D721Med (cell line): Measurements from ENCODE around the gene SUN5.
"Not testable (repeated sequence)": the region's sequence is repeated elsewhere in the genome, so short reads cannot be mapped to it uniquely, and the experiment has no call there.

Source experiments
- DNase-seq: peaks from one replicate; pipeline ENCODE4 v3.0.0; 2011; ENCODE audit warnings: low spot score; ENCODE audit not compliant: insufficient read length
- FAIRE-seq: peaks from 2 replicates; lab custom pipeline; 2011; peaks lifted over from hg19 to GRCh38; lab: Jason Lieb, UNC
- TF ChIP-seq, protein P1 (sequence below): IDR thresholded peaks from 2 replicates; pipeline ENCODE4 v1.5.1; 2012; ENCODE audit warnings: mild to moderate bottlenecking, control low read depth; ENCODE audit not compliant: insufficient read depth; ENCODE audit errors: missing control alignments

Gene SUN5

DNA sequence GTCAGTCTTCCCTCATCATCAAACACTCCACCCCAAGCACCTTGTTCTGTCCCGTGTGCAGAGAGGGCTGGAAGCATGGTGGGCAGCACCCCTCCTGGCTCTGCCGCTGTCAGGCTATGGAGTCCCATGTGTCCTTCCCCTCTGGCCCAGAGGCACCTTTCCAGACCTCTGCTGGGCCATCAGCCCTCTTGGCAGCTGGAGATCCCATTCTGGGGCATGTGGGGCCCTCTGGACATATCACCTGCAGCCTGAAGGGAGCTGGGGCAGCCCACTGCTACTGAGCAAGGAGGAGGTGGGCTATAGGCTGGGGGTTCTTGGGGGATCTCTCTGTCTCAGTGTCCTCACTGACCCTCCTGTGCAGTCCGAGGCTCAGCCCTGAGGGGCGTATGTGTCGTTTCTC is 42.2 kb downstream of the SUN5 start:
- DNase-seq = no peak
- TF ChIP-seq, protein P1, sequence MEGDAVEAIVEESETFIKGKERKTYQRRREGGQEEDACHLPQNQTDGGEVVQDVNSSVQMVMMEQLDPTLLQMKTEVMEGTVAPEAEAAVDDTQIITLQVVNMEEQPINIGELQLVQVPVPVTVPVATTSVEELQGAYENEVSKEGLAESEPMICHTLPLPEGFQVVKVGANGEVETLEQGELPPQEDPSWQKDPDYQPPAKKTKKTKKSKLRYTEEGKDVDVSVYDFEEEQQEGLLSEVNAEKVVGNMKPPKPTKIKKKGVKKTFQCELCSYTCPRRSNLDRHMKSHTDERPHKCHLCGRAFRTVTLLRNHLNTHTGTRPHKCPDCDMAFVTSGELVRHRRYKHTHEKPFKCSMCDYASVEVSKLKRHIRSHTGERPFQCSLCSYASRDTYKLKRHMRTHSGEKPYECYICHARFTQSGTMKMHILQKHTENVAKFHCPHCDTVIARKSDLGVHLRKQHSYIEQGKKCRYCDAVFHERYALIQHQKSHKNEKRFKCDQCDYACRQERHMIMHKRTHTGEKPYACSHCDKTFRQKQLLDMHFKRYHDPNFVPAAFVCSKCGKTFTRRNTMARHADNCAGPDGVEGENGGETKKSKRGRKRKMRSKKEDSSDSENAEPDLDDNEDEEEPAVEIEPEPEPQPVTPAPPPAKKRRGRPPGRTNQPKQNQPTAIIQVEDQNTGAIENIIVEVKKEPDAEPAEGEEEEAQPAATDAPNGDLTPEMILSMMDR = no peak
- FAIRE-seq = no peak

DNA sequence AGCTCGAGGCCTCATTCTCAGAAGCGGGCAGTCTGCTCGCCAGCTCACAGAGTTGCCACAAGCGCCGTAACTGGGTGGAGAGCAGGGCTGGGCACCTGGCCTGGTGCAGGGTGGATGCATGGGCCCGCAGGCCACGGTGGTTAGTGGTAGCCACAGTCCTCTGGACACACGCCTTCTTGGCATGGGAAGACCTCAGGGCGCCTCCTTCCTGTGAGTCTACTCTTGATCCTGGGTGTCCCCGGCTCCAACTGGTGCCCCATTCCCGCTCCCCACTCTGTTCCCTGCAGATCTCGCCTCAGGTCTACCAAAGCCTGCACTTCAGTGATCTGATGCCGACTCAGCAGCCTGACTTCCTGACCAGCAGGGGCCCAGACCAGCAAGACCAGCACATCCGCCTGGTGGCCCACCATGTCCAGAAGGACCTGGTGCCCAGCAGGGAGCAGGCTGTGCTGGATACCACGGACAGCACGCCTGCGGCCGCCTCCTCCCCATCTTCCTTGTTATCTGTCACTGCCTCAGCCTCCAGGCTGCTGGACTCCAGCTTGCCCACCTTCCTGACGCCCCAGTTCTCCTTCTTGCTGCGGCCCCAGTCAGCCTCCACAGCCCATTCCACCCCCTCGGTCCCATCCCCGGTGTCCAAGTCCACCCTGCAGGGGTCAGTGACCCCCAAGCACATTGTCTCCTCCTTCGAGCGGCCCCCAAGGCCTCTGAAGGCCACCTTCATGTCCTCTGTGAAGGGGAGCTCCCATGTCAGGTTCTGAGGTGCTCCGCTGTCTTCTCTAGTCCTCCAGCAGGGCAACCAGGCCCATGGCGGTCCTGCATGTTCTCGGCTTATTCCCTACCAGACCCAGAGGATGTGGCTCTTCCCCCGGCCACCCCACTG is 43.1 kb downstream of the SUN5 start:
- no peak for DNase-seq
- no peak for FAIRE-seq

DNA sequence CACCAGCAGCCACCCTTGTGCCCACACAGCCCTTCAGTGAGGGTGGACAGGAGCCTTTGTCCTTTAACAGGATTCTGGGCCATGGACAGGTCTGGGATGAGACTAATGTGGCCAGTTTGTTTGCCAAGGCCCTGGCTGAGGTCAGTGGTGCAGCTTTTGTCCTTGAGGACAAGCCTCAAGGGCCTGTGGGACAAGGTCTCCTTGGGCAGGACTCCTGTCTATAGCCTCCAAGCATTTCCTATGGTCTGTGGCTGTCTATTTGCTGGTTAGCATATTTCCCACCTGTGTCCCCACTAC is 44.1 kb downstream of the SUN5 start:
- FAIRE-seq (no peak), DNase-seq (no peak)
- TF ChIP-seq, protein P1 = no peak

More for the DNA sequence above, 43.1 kb downstream of the SUN5 start:
- TF ChIP-seq, protein P1 = no peak

DNA sequence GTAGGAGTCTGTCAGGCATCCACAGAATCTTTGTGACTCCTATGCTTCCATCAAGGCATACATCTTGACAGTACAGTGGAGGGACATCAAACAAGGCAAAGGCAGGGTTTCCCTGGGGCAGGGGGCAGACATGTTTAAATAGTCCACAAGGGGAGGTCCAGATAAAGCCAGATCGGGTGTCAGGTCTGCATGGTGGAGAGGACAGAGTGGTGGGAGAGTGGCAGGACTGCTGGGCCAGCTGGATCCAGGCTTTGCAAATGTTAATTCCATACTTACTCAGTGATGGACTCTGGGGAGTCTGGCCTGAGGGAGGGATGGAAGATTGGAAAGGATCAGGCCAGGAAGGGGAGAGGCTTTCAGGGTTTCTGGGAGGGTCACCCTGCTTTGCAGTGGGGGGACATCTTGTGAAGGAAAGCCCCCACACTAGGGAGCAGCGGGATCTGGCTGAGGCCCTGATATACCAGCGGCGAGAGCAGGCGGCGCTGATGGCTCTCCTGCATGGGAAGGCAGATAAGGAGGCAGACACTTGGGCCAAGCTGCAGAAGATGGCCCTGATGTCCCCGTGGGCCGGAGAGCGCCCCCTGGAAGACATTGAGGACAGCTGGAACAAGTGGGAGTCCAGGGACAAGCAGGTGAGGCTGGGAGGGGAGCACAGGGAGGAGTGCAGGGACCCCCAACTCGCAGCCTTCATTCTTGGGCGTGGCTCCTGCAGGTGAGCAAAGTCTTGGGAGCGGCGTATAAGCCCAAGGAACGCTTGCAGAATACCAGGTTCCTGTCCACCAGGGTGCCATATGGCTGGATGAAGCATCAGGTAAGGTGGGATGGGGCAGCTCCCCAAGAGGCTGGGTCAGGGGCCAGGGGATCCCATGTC is 44.6 kb downstream of the SUN5 start:
- DNase-seq (no peak), FAIRE-seq (no peak)
- TF ChIP-seq, protein P1 = no peak

DNA sequence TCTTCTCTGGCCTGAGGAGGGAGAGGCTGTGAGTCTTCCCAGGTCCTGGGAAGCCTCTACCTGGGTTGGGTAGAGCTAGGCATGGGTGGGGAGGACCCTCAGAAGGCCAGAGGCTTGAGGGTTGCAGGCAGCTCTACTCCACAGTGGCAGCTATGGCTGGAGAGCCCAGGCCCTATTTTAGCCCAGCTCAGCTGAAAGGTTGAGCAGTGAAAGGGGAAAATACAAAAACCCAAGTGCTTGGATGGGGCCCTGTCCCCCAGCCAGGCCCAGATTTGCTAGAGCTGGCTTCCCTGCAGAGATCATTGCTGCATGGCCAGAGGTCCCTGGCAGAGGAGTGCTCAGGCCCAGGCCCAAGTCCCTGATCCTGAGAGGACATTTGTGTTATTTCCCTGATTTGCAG is 45.7 kb downstream of the SUN5 start:
- no peak for FAIRE-seq

DNA sequence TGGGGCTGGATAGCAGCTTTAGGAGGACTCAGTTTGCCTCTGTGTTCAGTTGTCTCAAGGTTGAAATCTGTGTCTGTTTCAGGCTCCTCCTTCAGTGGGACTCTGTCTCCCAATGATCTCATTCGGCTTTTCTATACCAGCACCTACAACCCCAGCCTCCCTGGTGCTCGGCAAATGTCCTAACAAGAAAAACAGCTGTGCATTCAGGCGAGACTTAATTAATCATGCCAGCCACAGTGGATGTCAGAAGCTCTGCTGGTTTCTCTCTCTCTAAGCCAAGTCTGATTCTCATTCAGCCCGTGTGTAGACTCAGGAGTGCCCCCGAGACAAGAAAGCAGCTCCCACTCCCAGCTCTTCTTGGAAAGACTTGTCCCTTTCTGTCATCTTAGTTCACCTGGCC is 46.8 kb downstream of the SUN5 start:
- FAIRE-seq (no peak), DNase-seq (no peak)
- TF ChIP-seq, protein P1 = no peak

More for the DNA sequence above, 45.7 kb downstream of the SUN5 start:
- TF ChIP-seq, protein P1 = no peak
- no peak for DNase-seq

DNA sequence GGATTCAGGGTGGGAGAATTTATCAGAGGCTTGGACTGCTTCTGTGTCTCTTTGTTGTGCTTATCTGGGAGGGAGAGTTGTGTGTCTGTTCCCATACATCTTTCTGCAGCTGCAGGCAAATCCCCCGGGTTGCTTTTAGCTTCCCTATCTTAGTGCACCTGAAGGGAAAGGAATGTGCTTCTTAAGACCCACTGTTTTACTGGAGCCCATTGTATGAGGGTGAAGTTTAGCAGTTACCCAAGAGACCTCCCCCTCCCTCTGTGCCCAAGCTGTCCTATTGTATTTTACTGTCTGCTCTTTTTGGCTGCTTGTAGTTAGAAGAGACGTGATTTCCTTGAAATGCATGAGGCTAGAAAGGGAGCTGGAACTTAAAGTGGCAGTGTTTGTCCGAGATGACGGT is 53.7 kb downstream of the SUN5 start:
- not testable (repeated sequence) for DNase-seq, FAIRE-seq
